Measurements from ENCODE around the gene MRPS22. TPM values are rescaled to one million over a fixed set of nuclear protein-coding genes. Genes with fewer than 3 reads are reported as not detected.

The MRPS22 gene
- total RNA-seq, 1 experiment from 2014 or later: 147 TPM

Other genes starting within 250 kb of the MRPS22 start
- gene COPB2, start 45.6 kb downstream of the MRPS22 start, total RNA-seq (2014; rRNA removed; shearing (Covaris generic); ENCODE audit: low replicate concordance): 131 and 177 TPM in 2 replicates
- not detected in 2 replicates for gene RBP2, start 132.5 kb downstream of the MRPS22 start, total RNA-seq (2014; rRNA removed; shearing (Covaris generic); ENCODE audit: low replicate concordance)
- 1.8 TPM in 1 of 2 replicates, not detected in the other for gene RBP1, start 195.7 kb downstream of the MRPS22 start, total RNA-seq (2014; rRNA removed; shearing (Covaris generic); ENCODE audit: low replicate concordance)